ENCODE measurements around the gene OTUB1. TPM values are rescaled to one million over a fixed set of nuclear protein-coding genes. Genes with fewer than 3 reads are reported as not detected.

Gene OTUB1
- total RNA-seq, 1 donor from 2014 or later: 51.3 TPM

DNA sequence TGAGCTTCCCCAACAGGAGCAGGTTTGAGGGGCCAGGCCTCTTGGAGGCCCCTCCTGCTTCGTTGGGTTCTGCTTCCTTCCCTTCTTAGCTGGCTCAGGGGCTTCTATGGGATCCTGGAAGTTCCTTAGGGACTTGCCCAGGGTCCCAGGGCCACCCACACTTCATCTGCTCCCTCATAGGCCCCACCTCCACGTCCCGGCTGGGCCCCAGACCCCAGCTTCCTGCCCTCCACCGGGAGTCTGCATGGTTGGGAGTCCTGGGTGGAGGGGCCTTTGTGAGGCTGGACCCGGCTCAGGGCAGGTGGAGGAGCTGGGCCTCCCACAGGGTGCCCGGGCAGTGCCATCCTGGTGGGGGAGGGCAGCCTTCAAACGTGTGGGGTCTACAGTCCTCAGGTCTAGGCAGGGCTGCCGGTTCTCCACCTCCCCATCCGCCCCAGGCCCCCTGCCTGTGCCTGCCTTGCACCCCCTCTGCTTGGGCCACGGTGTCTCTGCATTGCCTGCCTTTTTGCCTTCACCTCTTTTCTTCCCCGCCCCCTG, 11.6 kb downstream of the OTUB1 start:
- Histone ChIP-seq H3K4me1 (peaks cover 23% of the 10 kb centered on the region), H3K36me3 (no peaks in the 10 kb centered on the region), H3K27ac (no peak overlapping the region), H3F3A (ENCODE audit: low read depth) (peaks cover 45% of the 10 kb centered on the region), H3K9ac (no peak overlapping the region), H3K27me3 (peaks cover 35% of the 10 kb centered on the region), H3K4me2 (peak overlapping the region; percentile 93), H3K79me2 (ENCODE audit: low read depth) (peaks cover 3% of the 10 kb centered on the region), H4K20me1 (ENCODE audit: low read depth) (peaks cover 83% of the 10 kb centered on the region), H2AFZ (replicated peaks) (no peak overlapping the region), H3K4me3 (no peak overlapping the region), H3K9me3 (ENCODE audit: low read depth) (no peaks in the 10 kb centered on the region)
- Mint-ChIP-seq H3K9me3 (no peaks in the 10 kb centered on the region), H3K27ac (no peak overlapping the region), H3K4me3 (peak overlapping the region; percentile 73), H3K27me3 (ENCODE audit: insufficient read depth, low read depth) (peaks cover 6% of the 10 kb centered on the region), H3K4me1 (peaks cover 8% of the 10 kb centered on the region), H3K36me3 (peaks cover 22% of the 10 kb centered on the region)
- TF ChIP-seq EZH2 (IDR thresholded peaks at IDR 0.05): no peak
- DNase-seq (ENCODE audit: low spot score): no peak

- DNase-seq (ENCODE audit: low spot score): peak; percentile 69
- Histone ChIP-seq H3K79me2 (ENCODE audit: low read depth) (no peaks in the 10 kb centered on the region), H3K27ac (no peak overlapping the region), H3K27me3 (peaks cover 35% of the 10 kb centered on the region), H4K20me1 (ENCODE audit: low read depth) (peaks cover 78% of the 10 kb centered on the region), H3K4me3 (peak overlapping the region; percentile 55), H3K9ac (no peak overlapping the region), H3K4me2 (peak overlapping the region; percentile 93), H3K9me3 (ENCODE audit: low read depth) (no peaks in the 10 kb centered on the region), H3K36me3 (no peaks in the 10 kb centered on the region), H2AFZ (replicated peaks) (no peak overlapping the region), H3K4me1 (peaks cover 23% of the 10 kb centered on the region), H3F3A (ENCODE audit: low read depth) (peaks cover 47% of the 10 kb centered on the region)
- H3K4me1 Mint-ChIP-seq: peaks cover 11% of the 10 kb centered on the region
- no peaks in the 10 kb centered on the region for H3K9me3 Mint-ChIP-seq
- TF ChIP-seq, protein P1, sequence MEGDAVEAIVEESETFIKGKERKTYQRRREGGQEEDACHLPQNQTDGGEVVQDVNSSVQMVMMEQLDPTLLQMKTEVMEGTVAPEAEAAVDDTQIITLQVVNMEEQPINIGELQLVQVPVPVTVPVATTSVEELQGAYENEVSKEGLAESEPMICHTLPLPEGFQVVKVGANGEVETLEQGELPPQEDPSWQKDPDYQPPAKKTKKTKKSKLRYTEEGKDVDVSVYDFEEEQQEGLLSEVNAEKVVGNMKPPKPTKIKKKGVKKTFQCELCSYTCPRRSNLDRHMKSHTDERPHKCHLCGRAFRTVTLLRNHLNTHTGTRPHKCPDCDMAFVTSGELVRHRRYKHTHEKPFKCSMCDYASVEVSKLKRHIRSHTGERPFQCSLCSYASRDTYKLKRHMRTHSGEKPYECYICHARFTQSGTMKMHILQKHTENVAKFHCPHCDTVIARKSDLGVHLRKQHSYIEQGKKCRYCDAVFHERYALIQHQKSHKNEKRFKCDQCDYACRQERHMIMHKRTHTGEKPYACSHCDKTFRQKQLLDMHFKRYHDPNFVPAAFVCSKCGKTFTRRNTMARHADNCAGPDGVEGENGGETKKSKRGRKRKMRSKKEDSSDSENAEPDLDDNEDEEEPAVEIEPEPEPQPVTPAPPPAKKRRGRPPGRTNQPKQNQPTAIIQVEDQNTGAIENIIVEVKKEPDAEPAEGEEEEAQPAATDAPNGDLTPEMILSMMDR (IDR thresholded peaks at IDR 0.05): peak; percentile 18
- TF ChIP-seq EZH2 (IDR thresholded peaks at IDR 0.05): no peak
- no peak overlapping the region for H3K27ac Mint-ChIP-seq
- H3K27me3 Mint-ChIP-seq (ENCODE audit: insufficient read depth, low read depth): peaks cover 6% of the 10 kb centered on the region
- H3K36me3 Mint-ChIP-seq: peaks cover 18% of the 10 kb centered on the region
- peak overlapping the region; percentile 73 for H3K4me3 Mint-ChIP-seq
Observed at GRCh38 chr11:63998558-63999348, 12.5 kb downstream of the OTUB1 start.

DNA sequence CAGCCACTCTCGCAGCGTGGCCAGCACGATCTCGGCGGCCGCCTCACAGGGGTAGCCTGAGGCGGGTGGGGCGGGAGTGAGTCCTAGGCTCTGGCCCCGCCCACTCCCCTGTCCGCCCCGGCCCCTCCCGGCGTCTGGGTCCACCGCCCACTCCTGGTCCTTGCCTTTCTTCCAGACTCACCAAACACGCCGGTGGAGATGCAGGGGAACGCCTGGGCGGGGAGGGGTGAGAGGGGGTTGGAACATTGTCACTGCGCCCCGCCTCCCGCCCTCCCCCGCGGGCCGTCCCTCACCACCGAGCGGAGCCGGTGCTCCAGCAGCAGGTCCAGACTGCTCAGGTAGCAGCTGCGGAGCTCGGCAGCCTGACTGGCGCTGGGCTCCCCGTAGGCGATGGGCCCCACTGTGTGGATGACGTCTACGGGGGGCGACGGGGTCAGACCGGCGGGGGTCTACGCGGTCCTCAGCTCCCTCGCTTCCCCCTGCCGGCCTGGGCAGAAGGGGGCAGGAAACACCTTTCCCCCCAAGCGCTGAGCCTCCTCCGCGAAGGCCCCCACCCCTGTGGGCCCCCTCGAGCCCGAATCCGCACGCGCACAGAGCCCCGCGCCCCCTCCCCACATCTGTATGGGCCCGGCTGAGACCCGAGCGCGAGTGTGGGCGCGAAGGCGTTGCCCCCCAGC, 13.2 kb downstream of the OTUB1 start:
- peaks cover 16% of the 10 kb centered on the region for H3K36me3 Mint-ChIP-seq
- TF ChIP-seq EZH2 (IDR thresholded peaks at IDR 0.05) (no peak), EZH2phosphoT487 (IDR thresholded peaks at IDR 0.05) (no peak)
- TF ChIP-seq, protein P1 (IDR thresholded peaks at IDR 0.05): no peak
- no peak overlapping the region for H3K27ac ChIP-seq
- H3K9me3 ChIP-seq (ENCODE audit: low read depth): no peaks in the 10 kb centered on the region
- H3K4me3 Mint-ChIP-seq: no peak overlapping the region
- no peak overlapping the region for H3K9ac ChIP-seq
- H4K20me1 ChIP-seq (ENCODE audit: low read depth): peaks cover 78% of the 10 kb centered on the region
- H3K4me3 ChIP-seq: peak overlapping the region; percentile 55
- H3K36me3 ChIP-seq: no peaks in the 10 kb centered on the region
- H3F3A ChIP-seq (ENCODE audit: low read depth): peaks cover 53% of the 10 kb centered on the region
- peaks cover 23% of the 10 kb centered on the region for H3K4me1 ChIP-seq
- H3K9me3 Mint-ChIP-seq: no peaks in the 10 kb centered on the region
- H3K27me3 Mint-ChIP-seq (ENCODE audit: insufficient read depth, low read depth): peaks cover 6% of the 10 kb centered on the region
- peaks cover 16% of the 10 kb centered on the region for H3K4me1 Mint-ChIP-seq
- H3K79me2 ChIP-seq (ENCODE audit: low read depth): no peaks in the 10 kb centered on the region
- peak; percentile 87 for DNase-seq (ENCODE audit: low spot score)
- H3K4me2 ChIP-seq: peak overlapping the region; percentile 93
- H3K27ac Mint-ChIP-seq: no peak overlapping the region
- H3K27me3 ChIP-seq: peaks cover 35% of the 10 kb centered on the region
- no peak overlapping the region for H2AFZ ChIP-seq (replicated peaks)
